Erythroblast (primary cell): Measurements from ENCODE around the gene VPS52.

Experiments used
- DNase-seq, 2 experiments: peaks; one replicate each; lab custom pipeline; 2025; lab: John Stamatoyannopoulos, UW
- GATA1 ChIP-seq: IDR thresholded peaks from 2 replicates; pipeline ENCODE4 v1.6.1; 2011; ENCODE audit warnings: low read depth, mild to moderate bottlenecking, control low read depth, low read length, moderate library complexity
- POLR2A ChIP-seq: IDR thresholded peaks from 2 replicates; pipeline ENCODE4 v1.6.1; 2011; ENCODE audit warnings: mild to moderate bottlenecking, low read length

The VPS52 gene

DNA sequence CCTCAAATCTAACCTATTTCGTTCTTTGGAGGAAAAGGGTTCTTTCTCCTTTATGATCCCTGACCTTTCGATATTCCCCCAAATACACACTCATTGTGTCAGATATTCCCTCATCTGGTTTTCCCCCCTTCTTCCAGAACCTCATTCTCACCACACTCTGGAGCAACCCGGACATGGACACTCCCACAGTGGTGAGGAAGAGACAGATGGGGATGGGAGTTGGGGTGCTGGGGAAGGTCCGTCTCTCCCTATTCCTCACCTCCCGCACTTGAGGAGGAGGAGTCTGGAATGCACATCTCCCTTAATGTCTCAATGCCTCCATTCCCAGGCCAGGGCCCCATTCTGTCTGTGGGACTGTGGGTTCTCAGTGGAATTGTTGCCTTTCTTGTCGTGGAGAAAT, 69.7 kb downstream of the VPS52 start:
- TF ChIP-seq POLR2A: no peak
- no peak for TF ChIP-seq GATA1
- no peak for DNase-seq

DNA sequence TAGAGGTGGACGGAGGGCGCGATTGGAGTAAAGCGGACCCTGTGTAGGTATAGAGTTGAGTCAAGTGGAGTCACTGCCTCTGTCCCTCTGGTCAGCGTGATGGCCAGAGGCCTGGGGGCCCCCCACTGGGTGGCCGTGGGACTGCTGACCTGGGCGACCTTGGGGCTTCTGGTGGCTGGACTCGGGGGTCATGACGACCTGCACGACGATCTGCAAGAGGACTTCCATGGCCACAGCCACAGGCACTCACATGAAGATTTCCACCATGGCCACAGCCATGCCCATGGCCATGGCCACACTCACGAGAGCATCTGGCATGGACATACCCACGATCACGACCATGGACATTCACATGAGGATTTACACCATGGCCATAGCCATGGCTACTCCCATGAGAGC, 70.5 kb downstream of the VPS52 start:
- TF ChIP-seq GATA1 (no peak), POLR2A (no peak)
- peak in 1 of 2 experiments; percentile 62 for DNase-seq
